Measurements from ENCODE around the gene DHRS2. TPM values are rescaled to one million over a fixed set of nuclear protein-coding genes. Genes with fewer than 3 reads are reported as not detected.
"Not testable (repeated sequence)": the region's sequence is repeated elsewhere in the genome, so short reads cannot be mapped to it uniquely, and the experiment has no call there.

DHRS2 gene
- total RNA-seq, 1 experiment from 2014 or later: 0.84 TPM

DNA sequence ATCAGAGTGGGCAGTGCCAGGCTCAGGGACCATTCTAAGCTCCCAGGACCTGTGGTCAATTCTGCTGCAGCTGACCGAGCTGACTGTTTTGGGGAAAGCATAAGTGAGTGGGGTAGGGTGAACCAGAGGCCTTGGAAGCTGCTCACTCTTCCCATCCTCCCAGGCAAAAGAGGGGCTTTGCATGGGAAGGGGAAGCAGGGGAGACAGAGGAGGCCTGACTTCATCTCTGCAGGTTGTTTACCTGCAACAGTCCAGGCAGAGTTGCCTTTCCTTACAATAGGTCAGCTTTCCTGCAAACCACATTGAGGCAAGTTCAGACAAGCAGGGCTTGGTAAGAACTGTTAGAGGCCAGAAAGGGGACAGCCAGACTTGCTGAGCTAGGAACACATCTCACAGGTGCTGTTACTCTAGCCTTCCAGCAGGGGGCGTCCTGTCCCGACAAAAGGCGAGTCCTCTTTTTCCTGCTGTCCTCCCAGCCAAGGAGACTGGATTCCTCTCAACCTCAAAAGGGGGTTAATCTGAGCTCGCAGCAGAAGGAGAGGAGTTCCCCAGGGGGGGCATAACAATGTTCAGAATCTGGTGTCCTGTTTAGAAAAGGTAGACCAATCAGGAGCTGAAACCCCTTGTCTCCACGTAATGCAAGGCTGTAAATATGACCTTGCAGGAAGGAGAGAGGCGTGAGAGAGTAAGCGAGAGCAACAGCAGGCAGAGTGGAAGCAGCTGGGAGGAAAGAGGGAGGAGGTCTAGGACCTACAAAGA is 4.3 kb upstream of the DHRS2 start:
- peak; percentile 70 for DNase-seq (ENCODE audit: extremely low read depth, low read depth)

DNA sequence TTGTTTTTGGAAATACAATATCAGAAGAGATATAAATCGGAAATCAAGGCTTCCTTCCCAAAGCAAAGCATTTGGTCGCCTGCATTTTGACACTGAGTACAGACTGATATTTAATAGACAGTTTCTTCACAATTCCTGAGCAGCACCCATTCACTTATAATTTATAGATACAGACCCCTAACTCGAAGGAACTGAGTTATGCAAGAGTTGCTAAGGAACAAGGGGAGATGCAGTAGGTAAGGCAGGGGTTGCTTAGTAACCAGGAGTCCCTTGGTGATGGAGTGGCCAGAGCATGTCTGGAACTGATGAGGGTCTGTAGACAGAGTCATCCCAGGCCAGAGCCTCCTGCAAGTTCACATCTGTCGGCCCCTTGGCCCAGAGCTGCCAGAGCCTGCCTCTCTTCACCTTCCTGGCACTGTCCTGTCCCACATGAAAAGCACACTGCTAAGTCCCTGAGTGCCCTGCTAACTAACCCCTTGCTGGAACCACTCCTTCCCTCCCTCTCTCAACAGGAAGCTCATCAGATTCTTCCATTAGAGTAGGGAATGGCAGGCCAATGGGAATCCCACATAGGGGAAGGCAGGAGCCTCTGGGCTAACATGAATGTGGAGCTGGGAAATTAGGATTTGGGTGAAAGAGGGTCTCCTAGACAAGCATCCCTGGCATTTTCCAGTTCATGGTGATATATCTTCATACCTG is 3.6 kb upstream of the DHRS2 start:
- no peak for DNase-seq (ENCODE audit: extremely low read depth, low read depth)

- no peak for DNase-seq (ENCODE audit: extremely low read depth, low read depth)
These were observed 2.9 kb upstream of the DHRS2 start for GRCh38 chr14:23633160-23633701.

- not testable (repeated sequence) for DNase-seq (ENCODE audit: extremely low read depth, low read depth)
These were observed 1.3 kb upstream of the DHRS2 start for GRCh38 chr14:23634698-23635412.

GRCh38 chr14:23637312-23637654 is 1.1 kb downstream of the DHRS2 start:
- DNase-seq (ENCODE audit: extremely low read depth, low read depth): not testable (repeated sequence)

GRCh38 chr14:23637655-23638413 is 1.7 kb downstream of the DHRS2 start:
- not testable (repeated sequence) for DNase-seq (ENCODE audit: extremely low read depth, low read depth)

- no peak for DNase-seq (ENCODE audit: extremely low read depth, low read depth)
These were observed 2.4 kb downstream of the DHRS2 start for GRCh38 chr14:23638414-23639047.

DNA sequence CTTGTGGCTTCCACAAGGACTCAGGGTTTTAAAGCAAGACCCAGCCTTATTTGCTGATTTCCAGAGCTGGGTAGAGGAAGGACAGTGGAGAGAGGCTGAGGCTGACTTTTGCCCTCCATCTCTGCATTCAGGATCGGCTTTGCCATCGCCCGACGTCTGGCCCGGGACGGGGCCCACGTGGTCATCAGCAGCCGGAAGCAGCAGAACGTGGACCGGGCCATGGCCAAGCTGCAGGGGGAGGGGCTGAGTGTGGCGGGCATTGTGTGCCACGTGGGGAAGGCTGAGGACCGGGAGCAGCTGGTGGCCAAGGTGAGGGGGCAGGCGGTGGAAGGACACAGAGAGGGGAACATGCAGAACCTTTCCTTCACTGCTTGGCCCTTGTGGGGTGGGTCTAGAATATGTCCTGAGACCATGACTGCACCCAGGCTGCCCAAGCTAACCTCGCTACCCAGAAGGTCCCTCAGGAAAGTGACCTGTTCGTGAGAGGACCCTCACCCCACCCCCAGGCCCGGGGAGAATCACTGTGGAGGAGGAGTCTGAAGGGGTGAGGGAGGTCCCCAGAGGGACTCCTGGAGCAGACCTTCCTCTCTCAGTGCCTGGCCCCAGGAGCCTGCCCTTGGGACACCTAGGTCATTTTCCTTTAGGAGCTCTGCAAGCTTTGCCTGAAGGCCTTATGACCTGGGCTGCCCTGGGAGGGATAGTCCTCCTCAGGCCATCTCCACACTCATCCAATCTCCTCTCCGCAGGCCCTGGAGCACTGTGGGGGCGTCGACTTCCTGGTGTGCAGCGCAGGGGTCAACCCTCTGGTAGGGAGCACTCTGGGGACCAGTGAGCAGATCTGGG is 3.1 kb downstream of the DHRS2 start:
- DNase-seq (ENCODE audit: extremely low read depth, low read depth): no peak

DNA sequence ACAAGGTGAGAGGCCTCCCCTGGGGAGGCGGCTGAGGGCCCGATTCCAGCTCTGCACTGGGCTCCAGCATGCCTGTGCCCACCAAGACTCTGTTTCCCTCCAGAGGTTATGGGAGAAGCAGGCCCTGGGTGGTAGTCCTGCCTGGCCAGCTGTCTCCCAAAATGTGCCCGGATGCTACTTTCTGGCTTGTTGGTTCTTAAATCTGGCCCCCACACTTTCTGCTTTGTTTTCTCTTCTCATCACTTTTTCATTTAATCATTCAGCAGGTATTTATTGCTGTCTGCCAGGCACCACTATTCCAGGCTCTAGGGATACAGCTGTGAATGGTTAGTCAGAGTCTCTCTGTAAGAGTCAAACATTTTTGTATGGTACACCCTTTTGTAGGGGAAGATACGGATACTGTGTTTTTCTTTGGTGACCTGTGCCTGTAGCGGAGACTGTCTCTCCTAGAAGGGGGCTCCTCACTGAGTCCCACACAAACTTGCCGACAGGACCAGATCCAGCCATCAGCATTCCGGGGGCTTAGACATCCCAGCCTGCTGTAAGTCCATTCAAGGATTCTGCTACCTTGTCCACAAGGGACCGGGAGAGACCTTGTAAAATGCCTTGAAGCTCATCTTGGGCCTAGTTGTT is 3.8 kb downstream of the DHRS2 start:
- no peak for DNase-seq (ENCODE audit: extremely low read depth, low read depth)

DNA sequence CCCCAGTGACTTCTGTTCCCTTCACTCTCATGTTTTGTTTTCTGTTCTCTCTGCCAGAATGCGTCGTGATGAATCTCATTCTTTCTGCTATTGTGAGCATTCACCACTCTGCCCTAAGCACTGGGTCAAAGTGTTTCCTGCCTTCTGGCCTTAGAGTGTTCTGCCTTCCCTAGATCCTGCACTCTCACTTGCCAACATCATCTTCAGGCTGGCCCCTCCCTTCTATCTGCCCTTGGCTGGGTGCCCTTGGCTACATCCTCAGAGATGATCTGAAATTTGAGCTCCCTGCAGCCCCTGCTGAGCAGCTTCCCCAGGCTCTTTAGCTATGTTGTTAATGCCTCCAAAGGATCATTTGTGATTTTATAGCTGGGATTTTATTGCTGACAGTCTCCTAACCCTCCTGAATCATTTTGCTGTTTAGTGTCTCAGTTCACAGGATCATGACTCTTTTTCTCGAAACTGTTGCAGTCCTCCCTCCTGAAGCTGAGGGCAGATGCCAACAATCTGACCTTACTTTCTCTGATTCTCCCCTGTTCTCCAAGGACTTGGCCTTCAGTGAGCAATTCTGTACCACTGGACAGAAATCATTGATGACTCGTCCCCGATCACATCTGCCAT is 4.5 kb downstream of the DHRS2 start:
- DNase-seq (ENCODE audit: extremely low read depth, low read depth): no peak

DNA sequence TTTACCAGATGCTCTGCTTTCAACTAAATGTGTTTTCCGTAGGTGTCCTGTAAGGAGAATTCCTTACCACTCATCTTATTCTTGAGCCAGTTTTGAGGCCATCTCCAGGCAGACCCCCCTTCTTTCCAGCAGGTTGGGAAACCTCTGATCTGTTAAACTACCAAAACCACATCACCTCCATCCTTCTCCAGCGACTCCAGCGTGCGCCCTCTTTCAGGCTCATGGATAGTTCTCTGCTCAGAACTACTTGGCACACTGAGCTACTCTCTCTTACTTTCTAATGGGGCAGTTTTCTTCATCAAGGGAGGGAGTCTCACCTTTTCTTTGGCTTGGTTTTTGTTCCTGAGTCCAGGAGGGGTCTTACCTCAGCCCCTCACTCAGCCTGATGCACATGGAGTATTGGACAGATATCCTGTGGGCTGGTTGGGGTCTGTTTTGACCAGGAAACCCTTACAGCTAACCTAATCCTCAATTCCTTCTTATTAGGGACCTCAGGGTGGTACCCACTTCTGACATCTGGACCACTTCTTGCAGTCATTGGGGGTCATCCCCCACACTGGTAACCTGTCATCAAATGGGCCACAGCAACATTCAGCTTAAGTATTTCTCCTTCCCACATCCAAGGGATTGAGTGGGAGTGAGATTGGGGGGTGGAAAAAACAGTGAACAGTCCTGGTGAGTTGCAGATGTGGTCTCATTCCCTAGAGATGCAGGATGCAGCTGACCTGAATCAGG is 5.2 kb downstream of the DHRS2 start:
- DNase-seq (ENCODE audit: extremely low read depth, low read depth): no peak

DNA sequence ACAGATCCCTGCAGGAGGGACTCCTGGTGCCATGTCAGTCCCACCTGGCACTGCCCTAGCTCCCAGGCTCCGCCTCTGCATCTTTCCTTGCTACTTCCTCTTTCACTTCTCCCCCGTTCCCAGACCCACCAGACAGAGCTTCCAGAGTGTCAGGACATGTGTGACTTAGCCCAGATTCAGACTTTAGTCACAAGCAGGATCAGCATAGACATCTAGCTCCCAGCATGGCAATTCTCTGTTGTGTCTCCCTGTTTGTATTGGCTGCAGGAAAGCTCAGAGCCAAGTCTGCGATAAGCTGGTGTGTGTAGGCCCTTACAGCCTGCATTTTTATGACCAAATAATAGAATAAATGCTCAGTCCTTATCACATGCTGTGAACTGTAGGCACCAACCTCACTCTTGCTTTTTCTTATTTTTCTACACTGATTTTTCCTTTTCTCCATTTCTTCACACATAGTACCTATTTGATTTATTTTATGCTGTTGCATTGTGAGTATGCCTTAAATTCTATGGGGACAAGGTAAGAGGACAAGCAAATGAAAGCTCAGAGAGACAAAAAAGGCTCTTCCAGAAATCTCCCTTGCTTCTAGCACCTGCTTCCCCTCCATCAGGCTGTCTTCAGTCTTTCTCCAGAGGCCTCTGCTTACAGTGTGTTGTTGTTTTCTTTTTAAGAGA is 5.9 kb downstream of the DHRS2 start:
- no peak for DNase-seq (ENCODE audit: extremely low read depth, low read depth)

DNA sequence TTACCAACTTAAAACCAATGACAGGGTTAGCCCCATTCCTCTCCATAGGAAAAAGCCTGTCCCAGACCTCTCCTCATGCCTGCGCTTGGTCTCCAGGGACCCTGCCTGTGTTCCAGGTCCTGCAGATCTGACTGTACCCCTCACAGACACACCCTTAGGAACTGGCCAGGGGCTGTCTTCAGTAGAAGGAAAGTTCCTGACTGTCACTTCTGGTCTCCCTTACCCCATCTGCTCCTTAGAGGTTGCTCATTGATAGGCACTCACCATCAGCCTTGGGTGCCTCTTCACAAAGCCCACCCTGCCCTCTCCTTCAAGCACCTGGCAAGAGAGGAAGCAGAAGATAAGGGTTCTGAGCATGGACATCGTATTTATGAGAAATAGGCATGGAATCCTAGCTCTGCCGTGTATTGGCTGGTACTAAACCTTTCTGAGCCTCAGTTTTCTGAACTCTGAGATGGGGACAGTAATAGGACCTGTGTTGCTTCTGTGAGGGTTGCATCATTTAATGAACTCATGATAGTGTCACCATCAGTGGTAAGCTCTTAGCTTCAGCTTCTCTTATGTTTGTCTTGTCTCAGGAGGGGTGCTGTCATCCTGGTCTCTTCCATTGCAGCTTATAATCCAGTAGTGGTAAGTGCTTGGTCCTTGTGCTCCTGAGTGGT is 7.5 kb downstream of the DHRS2 start:
- no peak for DNase-seq (ENCODE audit: extremely low read depth, low read depth)

DNA sequence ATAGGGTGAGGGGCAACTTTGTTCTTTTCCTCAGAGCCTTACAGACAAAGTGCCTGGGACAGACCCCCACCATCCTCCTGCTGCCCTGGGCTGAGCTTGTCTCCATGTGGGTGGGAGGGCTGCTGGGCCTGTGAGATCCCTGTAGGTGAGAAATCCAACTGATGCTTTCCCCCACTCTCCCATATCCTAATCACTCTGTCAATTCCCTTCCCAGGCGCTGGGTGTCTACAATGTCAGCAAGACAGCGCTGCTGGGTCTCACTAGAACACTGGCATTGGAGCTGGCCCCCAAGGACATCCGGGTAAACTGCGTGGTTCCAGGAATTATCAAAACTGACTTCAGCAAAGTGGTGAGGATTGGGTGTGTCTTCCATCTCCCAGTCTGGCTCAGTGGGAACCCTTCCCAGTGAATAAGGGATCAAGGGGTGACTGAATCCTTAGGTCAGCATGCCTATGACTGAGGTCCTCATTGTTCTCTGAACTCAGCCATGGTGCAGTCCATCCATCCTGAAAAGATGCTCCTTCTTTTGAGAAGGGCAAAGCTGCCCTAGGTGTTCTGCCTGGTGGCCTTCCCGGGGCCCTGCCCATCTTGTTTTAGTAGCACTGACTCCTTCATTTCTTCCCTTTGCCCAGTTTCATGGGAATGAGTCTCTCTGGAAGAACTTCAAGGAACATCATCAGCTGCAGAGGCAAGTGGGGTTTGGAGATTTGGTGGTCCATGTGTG is 8.2 kb downstream of the DHRS2 start:
- DNase-seq (ENCODE audit: extremely low read depth, low read depth): no peak

DNA sequence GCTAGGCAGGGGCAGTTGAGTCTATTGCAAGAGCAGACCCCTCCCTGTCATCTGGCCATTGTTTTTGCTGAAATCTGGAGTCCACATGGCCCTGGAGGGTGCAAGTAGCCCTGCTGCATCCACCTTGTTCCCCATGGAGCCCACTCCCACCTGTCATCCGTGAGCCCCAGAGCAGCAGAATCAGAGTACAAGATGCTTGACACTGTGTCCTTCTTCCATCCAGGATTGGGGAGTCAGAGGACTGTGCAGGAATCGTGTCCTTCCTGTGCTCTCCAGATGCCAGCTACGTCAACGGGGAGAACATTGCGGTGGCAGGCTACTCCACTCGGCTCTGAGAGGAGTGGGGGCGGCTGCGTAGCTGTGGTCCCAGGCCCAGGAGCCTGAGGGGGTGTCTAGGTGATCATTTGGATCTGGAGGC is 8.8 kb downstream of the DHRS2 start:
- no peak for DNase-seq (ENCODE audit: extremely low read depth, low read depth)

DNA sequence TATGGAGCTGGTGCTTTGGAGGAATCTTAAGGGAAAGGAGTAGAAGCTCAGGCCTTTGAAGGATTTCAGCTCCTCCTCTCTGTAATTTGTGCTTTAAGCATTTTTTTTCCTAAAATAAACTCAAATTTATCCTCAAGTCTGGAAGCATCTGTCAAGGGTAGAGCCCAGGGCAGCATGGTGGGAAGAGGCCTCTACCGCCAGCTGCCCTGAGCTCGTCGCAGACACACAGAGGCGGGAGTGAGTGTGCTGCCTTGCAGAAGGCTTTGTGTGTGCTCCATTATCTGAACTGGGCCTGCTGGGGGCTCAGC is 9.3 kb downstream of the DHRS2 start:
- no peak for DNase-seq (ENCODE audit: extremely low read depth, low read depth)

Data from NCI-H460 (cell line).